GM18861 (cell line): ENCODE data around the gene ETV4.
"Not testable (repeated sequence)": the region's sequence is repeated elsewhere in the genome, so short reads cannot be mapped to it uniquely, and the experiment has no call there.

Experiments used
- ATAC-seq: cut with Tn5 transposase; IDR thresholded peaks from one replicate; pipeline ENCODE4 v1.9.1; 2021; ENCODE audit not compliant: unreplicated experiment

Gene ETV4

DNA sequence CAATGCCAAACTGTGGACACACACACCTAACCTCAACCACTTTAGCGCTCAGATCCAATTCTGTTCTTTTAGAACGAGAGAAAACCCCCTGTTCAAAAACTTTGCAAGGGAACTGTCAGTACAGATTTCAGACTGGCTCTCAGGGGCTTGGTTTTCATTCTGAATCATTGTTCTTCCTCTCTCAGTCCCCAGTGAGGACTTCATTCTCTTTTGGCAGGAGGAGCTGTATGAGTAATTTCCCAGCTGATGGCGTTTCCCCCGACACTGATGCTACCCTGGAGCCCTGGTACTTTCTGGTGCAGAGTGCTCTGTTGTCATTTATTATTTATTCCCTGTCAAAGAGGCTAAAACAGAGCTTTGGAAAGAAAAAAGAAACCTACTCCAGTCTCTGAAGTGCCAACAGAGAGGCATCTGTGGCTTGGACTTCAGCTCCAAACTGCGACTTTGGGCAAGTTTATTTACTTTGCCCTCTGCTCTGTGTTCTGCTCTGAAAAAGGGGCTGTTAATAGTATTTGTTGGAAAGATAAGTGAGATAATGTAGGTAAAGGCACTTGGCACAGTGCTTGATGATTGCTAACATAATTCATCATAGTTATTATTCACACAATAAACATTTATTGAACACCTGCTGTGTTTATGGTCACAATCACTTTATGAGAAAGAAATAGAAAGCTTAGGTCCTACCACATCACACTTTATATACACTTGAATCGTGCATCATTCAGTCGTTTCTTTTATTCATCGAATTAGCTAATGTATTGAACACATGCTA is 28.3 kb downstream of the ETV4 start:
- peak; percentile 56 for ATAC-seq

DNA sequence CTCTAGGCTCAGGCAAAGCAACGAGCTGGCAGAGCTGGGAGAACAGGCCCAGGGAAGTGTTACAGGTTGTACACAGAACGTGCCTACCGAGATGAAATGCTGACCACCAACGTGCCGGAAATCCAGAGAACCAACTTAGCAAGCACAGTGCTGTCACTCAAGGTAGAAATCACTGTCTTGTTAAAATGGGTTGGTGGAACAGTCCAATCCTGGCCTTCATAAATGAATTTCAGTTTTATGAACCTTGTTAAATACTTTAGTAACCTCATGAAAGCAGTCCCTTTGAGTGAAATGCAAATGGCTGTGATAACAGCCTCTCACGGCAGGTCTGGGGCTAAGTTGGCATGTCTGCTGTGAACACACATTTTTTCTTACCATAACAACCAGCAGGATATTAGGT is 29.0 kb downstream of the ETV4 start:
- ATAC-seq: peak; percentile 35

DNA sequence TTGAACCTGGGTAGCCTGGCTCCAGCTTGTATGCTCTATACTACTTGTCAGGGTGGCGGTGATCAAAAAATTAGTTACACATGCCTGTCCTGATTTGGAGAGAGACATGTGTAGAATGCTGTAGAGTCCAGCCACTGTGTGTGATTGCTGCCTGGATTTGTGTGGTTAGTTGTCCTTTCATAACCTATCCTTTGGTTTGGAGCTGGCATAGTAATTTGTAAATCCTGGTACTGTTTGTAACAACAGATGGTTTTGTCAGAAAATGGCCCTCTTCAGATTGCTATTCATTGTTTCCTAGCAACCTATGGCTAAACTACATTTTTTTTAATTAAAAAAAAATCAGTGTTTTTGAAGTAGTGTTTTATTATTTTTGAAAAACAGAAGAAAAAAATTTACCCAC is 30.5 kb downstream of the ETV4 start:
- ATAC-seq: no peak

DNA sequence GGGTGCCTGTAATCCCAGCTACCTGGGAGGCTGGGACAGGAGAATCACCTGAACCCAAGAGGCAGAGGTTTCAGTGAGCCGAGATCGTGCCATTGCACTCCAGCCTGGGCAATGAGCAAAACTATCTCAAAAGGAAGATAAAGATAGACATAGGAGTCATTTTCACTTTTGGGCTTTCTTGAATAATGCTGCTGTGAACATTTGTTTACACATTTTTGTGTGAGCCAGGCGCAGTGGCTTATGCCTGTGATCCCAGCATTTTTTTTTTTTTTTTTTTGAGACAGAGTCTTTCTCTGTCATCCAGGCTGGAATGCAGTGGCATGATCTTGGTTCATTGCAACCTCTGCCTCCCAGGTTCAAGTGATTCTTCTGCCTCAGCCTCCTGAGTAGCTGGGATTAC is 34.9 kb downstream of the ETV4 start:
- not testable (repeated sequence) for ATAC-seq

DNA sequence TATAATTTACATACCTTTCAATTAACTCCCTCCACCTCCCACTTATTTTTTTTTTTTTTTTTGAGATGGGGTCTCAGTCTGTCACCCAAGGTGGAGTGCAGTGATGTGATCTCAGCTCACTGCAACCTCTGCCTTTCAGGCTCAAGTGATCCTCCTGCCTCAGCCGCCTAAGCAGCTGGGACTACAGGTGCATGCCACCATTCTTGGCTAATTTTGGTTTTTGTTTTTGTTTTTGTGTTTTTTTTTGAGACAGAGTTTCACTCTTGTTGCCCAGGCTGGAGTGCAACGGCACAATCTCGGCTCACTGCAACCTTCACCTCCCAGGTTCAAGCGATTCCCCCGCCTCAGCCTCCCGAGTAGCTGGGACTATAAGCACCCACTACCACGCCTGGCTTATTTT is 36.7 kb downstream of the ETV4 start:
- not testable (repeated sequence) for ATAC-seq

DNA sequence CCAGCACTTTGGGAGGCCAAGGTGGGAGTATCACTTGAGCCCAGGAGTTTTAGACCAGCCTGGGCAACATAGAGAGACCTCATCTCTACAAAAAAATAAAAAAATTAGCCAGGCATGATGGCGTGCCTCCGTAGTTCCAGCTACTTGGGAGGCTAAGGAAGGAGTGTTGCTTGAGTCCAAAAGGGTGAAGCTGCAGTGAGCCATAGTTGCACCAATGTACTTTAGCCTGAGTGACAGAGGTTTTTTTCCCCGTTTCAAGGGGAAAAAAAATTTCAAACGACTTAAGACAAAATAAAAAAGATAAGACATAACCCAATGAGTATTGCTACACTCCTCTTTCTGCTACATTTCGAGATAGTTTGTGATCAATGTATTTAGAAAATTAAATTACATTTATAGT is 55.5 kb downstream of the ETV4 start:
- ATAC-seq: no peak

DNA sequence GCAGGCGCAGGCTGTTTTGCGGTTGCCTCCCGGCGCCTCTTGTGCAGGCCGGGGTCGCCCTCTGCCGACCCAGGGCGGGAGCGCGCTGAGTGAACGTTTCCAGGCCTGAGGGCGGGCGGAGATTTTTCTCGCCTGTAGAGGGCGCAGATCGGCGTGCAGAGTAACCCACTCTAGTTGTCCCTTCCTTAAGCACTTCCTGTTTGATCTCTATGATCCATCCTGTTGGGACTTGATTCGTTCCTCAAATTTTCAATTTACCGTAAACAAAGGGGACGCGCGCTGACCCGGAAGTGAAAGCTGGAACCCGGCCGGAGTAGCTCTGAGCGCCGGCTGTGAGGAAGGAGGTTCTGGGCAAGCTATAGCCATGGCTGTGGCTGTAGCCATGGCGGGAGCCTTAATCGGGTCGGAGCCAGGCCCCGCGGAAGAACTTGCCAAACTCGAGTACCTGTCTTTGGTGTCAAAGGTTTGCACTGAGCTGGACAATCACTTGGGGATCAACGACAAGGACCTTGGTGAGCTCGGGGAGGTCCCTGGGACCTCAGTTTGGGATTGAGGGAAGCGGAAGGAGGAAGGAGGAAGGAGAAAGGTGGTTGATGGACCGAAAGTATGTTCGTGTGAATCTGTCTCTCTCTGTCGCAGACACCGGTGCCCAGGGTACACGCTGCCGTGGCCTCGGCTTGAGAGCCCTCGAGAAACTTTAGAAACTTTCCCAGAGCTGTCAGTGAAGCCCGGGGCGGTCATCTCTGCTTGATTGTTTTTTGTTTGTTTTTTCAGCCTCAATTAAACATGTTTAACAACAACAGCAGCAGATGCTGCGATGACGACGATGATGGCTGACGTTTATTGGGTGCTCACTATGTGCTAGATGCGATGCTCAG is 62.2 kb downstream of the ETV4 start, which contains the start of gene DHX8:
DHX8 (plus strand) TSS at position 302 of the 878 bp plus-strand sequence; CDS start at position 365, 63 bp downstream.
- peak; percentile 90 for ATAC-seq

DNA sequence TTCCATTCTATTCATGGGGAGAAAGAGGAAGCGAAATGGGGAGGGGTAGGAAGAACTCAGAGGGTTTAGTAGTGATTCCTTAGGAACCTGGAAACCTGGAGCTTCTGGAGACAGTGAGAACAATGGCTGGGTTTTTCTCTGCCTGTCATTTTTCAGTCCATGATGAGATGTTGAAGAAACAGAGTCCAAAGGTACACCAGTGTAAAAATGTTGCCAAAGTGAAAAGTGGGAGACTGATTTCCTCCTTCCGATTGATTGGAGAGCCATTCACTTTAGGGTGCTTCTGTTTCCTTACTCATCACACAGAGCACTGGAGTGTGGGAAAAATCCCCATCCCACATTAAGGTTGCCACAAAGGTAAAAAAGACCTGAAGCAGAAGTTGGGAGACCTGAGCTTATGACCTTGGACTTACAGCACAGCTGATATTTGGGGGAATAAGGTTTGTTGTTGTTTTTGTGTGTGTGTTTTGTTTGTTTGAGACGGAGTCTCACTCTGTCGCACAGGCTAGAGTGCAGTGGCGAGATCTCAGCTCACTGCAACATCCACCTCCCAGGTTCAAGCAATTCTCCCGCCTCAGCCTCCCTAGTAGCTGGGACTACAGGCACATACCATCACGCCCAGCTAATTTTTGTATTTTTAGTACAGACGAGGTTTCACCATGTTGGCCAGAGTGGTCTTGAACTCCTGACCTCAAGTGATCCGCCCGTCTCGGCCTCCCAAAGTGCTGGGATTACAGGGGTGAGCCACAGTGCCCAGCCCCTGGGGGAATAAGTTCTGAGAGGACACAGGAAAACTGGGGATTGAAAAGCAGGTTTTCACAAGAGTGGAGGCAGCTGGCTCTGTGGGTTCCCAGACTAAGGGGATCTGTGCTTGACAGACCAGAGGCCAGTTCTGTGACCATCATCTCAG is 63.8 kb downstream of the ETV4 start:
- ATAC-seq: no peak

DNA sequence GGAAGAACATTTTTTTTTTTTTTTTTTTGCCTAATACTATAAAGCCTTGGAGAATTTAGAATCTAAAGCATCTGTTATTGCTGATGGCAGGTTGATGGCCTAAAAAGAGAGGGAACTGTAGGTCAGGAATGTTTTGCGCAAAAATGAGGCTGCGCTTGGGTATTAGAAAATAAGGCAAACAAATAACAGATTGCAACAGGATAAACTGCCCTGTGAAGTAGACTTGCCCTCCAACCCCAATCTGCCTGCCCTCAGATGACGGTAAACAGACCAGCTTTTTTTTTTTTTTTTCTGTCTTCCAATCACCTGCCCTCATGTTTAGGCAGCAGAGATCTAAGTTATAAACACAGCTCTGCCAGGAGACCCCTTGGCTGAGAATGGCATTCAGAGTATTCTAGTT is 66.2 kb downstream of the ETV4 start:
- no peak for ATAC-seq
